ENCODE data around the gene NSMCE1. TPM values are rescaled to one million over a fixed set of nuclear protein-coding genes. Genes with fewer than 3 reads are reported as not detected.
A peak's percentile ranks its signal among the peaks of the same experiment; 100 is the strongest.
"Not testable (repeated sequence)": the region's sequence is repeated elsewhere in the genome, so short reads cannot be mapped to it uniquely, and the experiment has no call there.

The NSMCE1 gene
- total RNA-seq, 1 donor from 2014 or later = 51.7 TPM

GRCh38 chr16:27258241-27258734 is 10.3 kb downstream of the NSMCE1 start:
- no peaks in the 10 kb centered on the region for H3K9me3 ChIP-seq (ENCODE audit: control insufficient read depth in 3 of 3, low read length in 3 of 3)
- H3K27ac ChIP-seq (ENCODE audit: low read depth, low read length) = peak overlapping the region; percentile 54
- H3K36me3 ChIP-seq (ENCODE audit: control insufficient read depth in 3 of 3, insufficient read depth in 3 of 3, low read length in 3 of 3) = peaks cover 0 to 17% (median 13%) of the 10 kb centered on the region in 3 donors
- peaks cover 2 to 18% (median 4%) of the 10 kb centered on the region in 3 donors for H3K4me1 ChIP-seq (ENCODE audit: control insufficient read depth in 3 of 3, insufficient read depth in 3 of 3, low read length in 3 of 3)
- H3K9ac ChIP-seq (ENCODE audit: low read depth in 1 of 3, low read length in 3 of 3) = peak overlapping the region in 1 of 3 donors; percentile 59
- H3K27me3 ChIP-seq (ENCODE audit: control insufficient read depth in 3 of 3, insufficient read depth in 3 of 3, low read length in 3 of 3) = no peaks in the 10 kb centered on the region
- H3K4me3 ChIP-seq (ENCODE audit: low read length in 3 of 3) = no peak overlapping the region

GRCh38 chr16:27257271-27257670 is 11.3 kb downstream of the NSMCE1 start:
- Histone ChIP-seq H3K36me3 (ENCODE audit: control insufficient read depth in 3 of 3, insufficient read depth in 3 of 3, low read length in 3 of 3) (peaks cover 0 to 17% (median 17%) of the 10 kb centered on the region in 3 donors), H3K27ac (ENCODE audit: low read depth, low read length) (peak overlapping the region; percentile 54), H3K9me3 (ENCODE audit: control insufficient read depth in 3 of 3, low read length in 3 of 3) (no peaks in the 10 kb centered on the region), H3K9ac (ENCODE audit: low read depth in 1 of 3, low read length in 3 of 3) (no peak overlapping the region), H3K4me1 (ENCODE audit: control insufficient read depth in 3 of 3, insufficient read depth in 3 of 3, low read length in 3 of 3) (peaks cover 2 to 18% (median 4%) of the 10 kb centered on the region in 3 donors), H3K27me3 (ENCODE audit: control insufficient read depth in 3 of 3, insufficient read depth in 3 of 3, low read length in 3 of 3) (no peaks in the 10 kb centered on the region), H3K4me3 (ENCODE audit: low read length in 3 of 3) (no peak overlapping the region)

- peaks cover 2 to 18% (median 4%) of the 10 kb centered on the region in 3 donors for H3K4me1 ChIP-seq (ENCODE audit: control insufficient read depth in 3 of 3, insufficient read depth in 3 of 3, low read length in 3 of 3)
- H3K4me3 ChIP-seq (ENCODE audit: low read length in 3 of 3) = no peak overlapping the region
- no peak overlapping the region for H3K27ac ChIP-seq (ENCODE audit: low read depth, low read length)
- H3K9me3 ChIP-seq (ENCODE audit: control insufficient read depth in 3 of 3, low read length in 3 of 3) = no peaks in the 10 kb centered on the region
- no peak overlapping the region for H3K9ac ChIP-seq (ENCODE audit: low read depth in 1 of 3, low read length in 3 of 3)
- H3K27me3 ChIP-seq (ENCODE audit: control insufficient read depth in 3 of 3, insufficient read depth in 3 of 3, low read length in 3 of 3) = no peaks in the 10 kb centered on the region
- peaks cover 0 to 22% (median 17%) of the 10 kb centered on the region in 3 donors for H3K36me3 ChIP-seq (ENCODE audit: control insufficient read depth in 3 of 3, insufficient read depth in 3 of 3, low read length in 3 of 3)
Observed at GRCh38 chr16:27256861-27257260, 11.7 kb downstream of the NSMCE1 start.

GRCh38 chr16:27254262-27254811 is 14.2 kb downstream of the NSMCE1 start:
- no peak overlapping the region for H3K9ac ChIP-seq (ENCODE audit: low read depth in 1 of 3, low read length in 3 of 3)
- peak overlapping the region; percentile 14 for H3K27ac ChIP-seq (ENCODE audit: low read depth, low read length)
- peaks cover 0 to 22% (median 17%) of the 10 kb centered on the region in 3 donors for H3K36me3 ChIP-seq (ENCODE audit: control insufficient read depth in 3 of 3, insufficient read depth in 3 of 3, low read length in 3 of 3)
- no peaks in the 10 kb centered on the region for H3K9me3 ChIP-seq (ENCODE audit: control insufficient read depth in 3 of 3, low read length in 3 of 3)
- H3K4me1 ChIP-seq (ENCODE audit: control insufficient read depth in 3 of 3, insufficient read depth in 3 of 3, low read length in 3 of 3) = peaks cover 2 to 18% (median 4%) of the 10 kb centered on the region in 3 donors
- H3K27me3 ChIP-seq (ENCODE audit: control insufficient read depth in 3 of 3, insufficient read depth in 3 of 3, low read length in 3 of 3) = no peaks in the 10 kb centered on the region
- H3K4me3 ChIP-seq (ENCODE audit: low read length in 3 of 3) = no peak overlapping the region

- H3K27ac ChIP-seq (ENCODE audit: low read depth, low read length) = peak overlapping the region; percentile 14
- H3K9me3 ChIP-seq (ENCODE audit: control insufficient read depth in 3 of 3, low read length in 3 of 3) = no peaks in the 10 kb centered on the region
- H3K9ac ChIP-seq (ENCODE audit: low read depth in 1 of 3, low read length in 3 of 3) = no peak overlapping the region
- peaks cover 0 to 22% (median 17%) of the 10 kb centered on the region in 3 donors for H3K36me3 ChIP-seq (ENCODE audit: control insufficient read depth in 3 of 3, insufficient read depth in 3 of 3, low read length in 3 of 3)
- peaks cover 0 to 13% (median 4%) of the 10 kb centered on the region in 3 donors for H3K4me1 ChIP-seq (ENCODE audit: control insufficient read depth in 3 of 3, insufficient read depth in 3 of 3, low read length in 3 of 3)
- no peak overlapping the region for H3K4me3 ChIP-seq (ENCODE audit: low read length in 3 of 3)
- H3K27me3 ChIP-seq (ENCODE audit: control insufficient read depth in 3 of 3, insufficient read depth in 3 of 3, low read length in 3 of 3) = no peaks in the 10 kb centered on the region
Observed at GRCh38 chr16:27253526-27253930, 15.0 kb downstream of the NSMCE1 start.

GRCh38 chr16:27252206-27252585 is 16.4 kb downstream of the NSMCE1 start:
- Histone ChIP-seq H3K27ac (ENCODE audit: low read depth, low read length) (no peak overlapping the region), H3K4me1 (ENCODE audit: control insufficient read depth in 3 of 3, insufficient read depth in 3 of 3, low read length in 3 of 3) (peaks cover 0 to 4% (median 0%) of the 10 kb centered on the region in 3 donors), H3K9ac (ENCODE audit: low read depth in 1 of 3, low read length in 3 of 3) (no peak overlapping the region), H3K36me3 (ENCODE audit: control insufficient read depth in 3 of 3, insufficient read depth in 3 of 3, low read length in 3 of 3) (peaks cover 0 to 19% (median 15%) of the 10 kb centered on the region in 3 donors), H3K4me3 (ENCODE audit: low read length in 3 of 3) (no peak overlapping the region), H3K27me3 (ENCODE audit: control insufficient read depth in 3 of 3, insufficient read depth in 3 of 3, low read length in 3 of 3) (no peaks in the 10 kb centered on the region), H3K9me3 (ENCODE audit: control insufficient read depth in 3 of 3, low read length in 3 of 3) (no peaks in the 10 kb centered on the region)

- no peak overlapping the region for H3K27ac ChIP-seq (ENCODE audit: low read depth, low read length)
- H3K4me1 ChIP-seq (ENCODE audit: control insufficient read depth in 3 of 3, insufficient read depth in 3 of 3, low read length in 3 of 3) = peaks cover 0 to 4% (median 0%) of the 10 kb centered on the region in 3 donors
- no peak overlapping the region for H3K4me3 ChIP-seq (ENCODE audit: low read length in 3 of 3)
- peaks cover 0 to 15% (median 10%) of the 10 kb centered on the region in 3 donors for H3K36me3 ChIP-seq (ENCODE audit: control insufficient read depth in 3 of 3, insufficient read depth in 3 of 3, low read length in 3 of 3)
- H3K9me3 ChIP-seq (ENCODE audit: control insufficient read depth in 3 of 3, low read length in 3 of 3) = no peaks in the 10 kb centered on the region
- H3K27me3 ChIP-seq (ENCODE audit: control insufficient read depth in 3 of 3, insufficient read depth in 3 of 3, low read length in 3 of 3) = no peaks in the 10 kb centered on the region
- no peak overlapping the region for H3K9ac ChIP-seq (ENCODE audit: low read depth in 1 of 3, low read length in 3 of 3)
Observed at GRCh38 chr16:27251541-27252205, 16.9 kb downstream of the NSMCE1 start.

- not testable (repeated sequence) for H3K36me3 ChIP-seq (ENCODE audit: control insufficient read depth in 3 of 3, insufficient read depth in 3 of 3, low read length in 3 of 3)
- peaks cover 13 to 21% (median 19%) of the 10 kb centered on the region in 3 donors for H3K4me1 ChIP-seq (ENCODE audit: control insufficient read depth in 3 of 3, insufficient read depth in 3 of 3, low read length in 3 of 3)
Observed at GRCh38 chr16:27248886-27249285, 19.7 kb downstream of the NSMCE1 start.

GRCh38 chr16:27248036-27248435 is 20.5 kb downstream of the NSMCE1 start:
- peaks cover 0 to 7% (median 0%) of the 10 kb centered on the region in 3 donors for H3K36me3 ChIP-seq (ENCODE audit: control insufficient read depth in 3 of 3, insufficient read depth in 3 of 3, low read length in 3 of 3)
- no peaks in the 10 kb centered on the region for H3K27me3 ChIP-seq (ENCODE audit: control insufficient read depth in 3 of 3, insufficient read depth in 3 of 3, low read length in 3 of 3)
- H3K9me3 ChIP-seq (ENCODE audit: control insufficient read depth in 3 of 3, low read length in 3 of 3) = no peaks in the 10 kb centered on the region
- peaks cover 22 to 30% (median 28%) of the 10 kb centered on the region in 3 donors for H3K4me1 ChIP-seq (ENCODE audit: control insufficient read depth in 3 of 3, insufficient read depth in 3 of 3, low read length in 3 of 3)
- H3K27ac ChIP-seq (ENCODE audit: low read depth, low read length) = no peak overlapping the region
- H3K9ac ChIP-seq (ENCODE audit: low read depth in 1 of 3, low read length in 3 of 3) = no peak overlapping the region
- no peak overlapping the region for H3K4me3 ChIP-seq (ENCODE audit: low read length in 3 of 3)

More at GRCh38 chr16:27248886-27249285, 19.7 kb downstream of the NSMCE1 start:
- H3K9ac ChIP-seq (ENCODE audit: low read depth in 1 of 3, low read length in 3 of 3); H3K4me3 ChIP-seq (ENCODE audit: low read length in 3 of 3); H3K27ac ChIP-seq (ENCODE audit: low read depth, low read length); H3K27me3 ChIP-seq (ENCODE audit: control insufficient read depth in 3 of 3, insufficient read depth in 3 of 3, low read length in 3 of 3); H3K9me3 ChIP-seq (ENCODE audit: control insufficient read depth in 3 of 3, low read length in 3 of 3): not testable (repeated sequence)

GRCh38 chr16:27247076-27247475 is 21.5 kb downstream of the NSMCE1 start:
- peaks cover 27 to 38% (median 36%) of the 10 kb centered on the region in 3 donors for H3K4me1 ChIP-seq (ENCODE audit: control insufficient read depth in 3 of 3, insufficient read depth in 3 of 3, low read length in 3 of 3)
- not testable (repeated sequence) for H3K9me3 ChIP-seq (ENCODE audit: control insufficient read depth in 3 of 3, low read length in 3 of 3); H3K36me3 ChIP-seq (ENCODE audit: control insufficient read depth in 3 of 3, insufficient read depth in 3 of 3, low read length in 3 of 3); H3K9ac ChIP-seq (ENCODE audit: low read depth in 1 of 3, low read length in 3 of 3); H3K27me3 ChIP-seq (ENCODE audit: control insufficient read depth in 3 of 3, insufficient read depth in 3 of 3, low read length in 3 of 3); H3K4me3 ChIP-seq (ENCODE audit: low read length in 3 of 3); H3K27ac ChIP-seq (ENCODE audit: low read depth, low read length)
